GM19099 (cell line): ENCODE data around the gene TMEM255B.

Source experiments
- POLR2A ChIP-seq: IDR thresholded peaks from 3 replicates; pipeline ENCODE4 v1.6.1; 2011; ENCODE audit warnings: low read depth; ENCODE audit not compliant: insufficient read length; ENCODE audit errors: extremely low read depth

The TMEM255B gene

GRCh38 chr13:113820813-113821651 is 62.0 kb downstream of the TMEM255B start:
- no peak for TF ChIP-seq POLR2A

GRCh38 chr13:113821847-113822246 is 62.8 kb downstream of the TMEM255B start:
- TF ChIP-seq POLR2A = no peak

- TF ChIP-seq POLR2A = no peak
Observed at GRCh38 chr13:113822266-113822665, 63.2 kb downstream of the TMEM255B start.

- no peak for TF ChIP-seq POLR2A
Observed at GRCh38 chr13:113822956-113823744, 64.1 kb downstream of the TMEM255B start.

GRCh38 chr13:113823771-113824170 is 64.7 kb downstream of the TMEM255B start:
- no peak for TF ChIP-seq POLR2A

GRCh38 chr13:113825841-113826240 is 66.8 kb downstream of the TMEM255B start:
- no peak for TF ChIP-seq POLR2A

GRCh38 chr13:113827021-113827420 is 68.0 kb downstream of the TMEM255B start:
- TF ChIP-seq POLR2A = no peak

GRCh38 chr13:113828282-113828825 is 69.3 kb downstream of the TMEM255B start:
- no peak for TF ChIP-seq POLR2A

- no peak for TF ChIP-seq POLR2A
Observed at GRCh38 chr13:113831061-113831460, 72.0 kb downstream of the TMEM255B start.

GRCh38 chr13:113832205-113832604 is 73.2 kb downstream of the TMEM255B start:
- no peak for TF ChIP-seq POLR2A

- no peak for TF ChIP-seq POLR2A
Observed at GRCh38 chr13:113832631-113833030, 73.6 kb downstream of the TMEM255B start.

- no peak for TF ChIP-seq POLR2A
Observed at GRCh38 chr13:113833111-113833830, 74.2 kb downstream of the TMEM255B start.

- no peak for TF ChIP-seq POLR2A
Observed at GRCh38 chr13:113834496-113835200, 75.6 kb downstream of the TMEM255B start.
